NB4 (cell line): Measurements from ENCODE around the gene CDK18.

ENCODE experiments used
- CTCF ChIP-seq: IDR thresholded peaks from one replicate; pipeline ENCODE4 v1.5.1; 2012; ENCODE audit warnings: low read depth, low read length
- MYC ChIP-seq: IDR thresholded peaks from 2 replicates; pipeline ENCODE4 v1.6.1; 2011; ENCODE audit warnings: low read depth, low read length
- POLR2A ChIP-seq: IDR thresholded peaks from 2 replicates; pipeline ENCODE4 v1.6.1; 2011; ENCODE audit warnings: mild to moderate bottlenecking; ENCODE audit not compliant: insufficient read length; ENCODE audit errors: extremely low read depth

- TF ChIP-seq CTCF (no peak), POLR2A (no peak), MYC (no peak)
Observed at GRCh38 chr1:205567716-205568115, 63.2 kb downstream of the CDK18 start.
